Measurements from ENCODE around the gene BAIAP2.

GRCh38 chr17:81150377-81151077 is 115.6 kb downstream of the BAIAP2 start:
- TF ChIP-seq, protein P1, sequence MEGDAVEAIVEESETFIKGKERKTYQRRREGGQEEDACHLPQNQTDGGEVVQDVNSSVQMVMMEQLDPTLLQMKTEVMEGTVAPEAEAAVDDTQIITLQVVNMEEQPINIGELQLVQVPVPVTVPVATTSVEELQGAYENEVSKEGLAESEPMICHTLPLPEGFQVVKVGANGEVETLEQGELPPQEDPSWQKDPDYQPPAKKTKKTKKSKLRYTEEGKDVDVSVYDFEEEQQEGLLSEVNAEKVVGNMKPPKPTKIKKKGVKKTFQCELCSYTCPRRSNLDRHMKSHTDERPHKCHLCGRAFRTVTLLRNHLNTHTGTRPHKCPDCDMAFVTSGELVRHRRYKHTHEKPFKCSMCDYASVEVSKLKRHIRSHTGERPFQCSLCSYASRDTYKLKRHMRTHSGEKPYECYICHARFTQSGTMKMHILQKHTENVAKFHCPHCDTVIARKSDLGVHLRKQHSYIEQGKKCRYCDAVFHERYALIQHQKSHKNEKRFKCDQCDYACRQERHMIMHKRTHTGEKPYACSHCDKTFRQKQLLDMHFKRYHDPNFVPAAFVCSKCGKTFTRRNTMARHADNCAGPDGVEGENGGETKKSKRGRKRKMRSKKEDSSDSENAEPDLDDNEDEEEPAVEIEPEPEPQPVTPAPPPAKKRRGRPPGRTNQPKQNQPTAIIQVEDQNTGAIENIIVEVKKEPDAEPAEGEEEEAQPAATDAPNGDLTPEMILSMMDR (IDR thresholded peaks at IDR 0.05) = no peak
- no peak for TF ChIP-seq EP300 (IDR thresholded peaks at IDR 0.05)
- TF ChIP-seq POLR2A (IDR thresholded peaks at IDR 0.05) = no peak
